GM19468 (cell line): ENCODE data around the gene GPR35.
"Not testable (repeated sequence)": the region's sequence is repeated elsewhere in the genome, so short reads cannot be mapped to it uniquely, and the experiment has no call there.

Experiments
- ATAC-seq: cut with Tn5 transposase; IDR thresholded peaks from one replicate; pipeline ENCODE4 v1.9.1; 2021; ENCODE audit warnings: mild to moderate bottlenecking, moderate library complexity, moderate number of reproducible peaks; ENCODE audit not compliant: unreplicated experiment; ENCODE audit errors: extremely low read depth

The GPR35 gene

DNA sequence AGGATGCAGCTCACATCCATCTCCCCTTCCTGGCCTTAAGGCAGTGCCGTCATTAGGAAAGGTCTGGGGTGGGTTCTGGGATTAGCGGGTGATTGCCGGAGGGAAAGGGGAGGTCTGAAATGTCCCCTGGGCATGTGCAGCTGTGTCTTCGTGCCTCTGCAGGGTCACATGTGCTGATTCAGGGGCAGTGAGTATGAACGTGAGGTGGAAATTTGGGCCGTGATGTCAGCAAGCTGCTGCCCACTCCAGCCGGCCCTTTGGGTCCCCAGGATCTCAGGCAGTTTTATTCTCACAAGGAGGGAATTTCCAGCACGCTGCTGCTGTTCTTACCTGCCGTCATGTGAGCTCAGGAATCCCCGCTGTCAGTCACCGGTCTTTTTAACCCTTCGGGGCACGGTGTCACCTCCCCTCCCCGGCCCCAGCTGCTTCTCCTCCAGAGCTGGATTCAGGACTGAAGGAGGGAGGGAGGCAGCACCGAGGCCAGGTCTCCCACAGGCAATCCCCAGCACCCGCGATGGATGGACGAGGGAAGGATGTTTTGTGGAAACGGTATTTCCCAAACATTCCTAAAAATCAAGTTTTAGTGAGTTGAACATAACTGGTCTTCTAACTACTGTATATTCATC lies 23.5 kb downstream of the GPR35 start:
- no peak for ATAC-seq

DNA sequence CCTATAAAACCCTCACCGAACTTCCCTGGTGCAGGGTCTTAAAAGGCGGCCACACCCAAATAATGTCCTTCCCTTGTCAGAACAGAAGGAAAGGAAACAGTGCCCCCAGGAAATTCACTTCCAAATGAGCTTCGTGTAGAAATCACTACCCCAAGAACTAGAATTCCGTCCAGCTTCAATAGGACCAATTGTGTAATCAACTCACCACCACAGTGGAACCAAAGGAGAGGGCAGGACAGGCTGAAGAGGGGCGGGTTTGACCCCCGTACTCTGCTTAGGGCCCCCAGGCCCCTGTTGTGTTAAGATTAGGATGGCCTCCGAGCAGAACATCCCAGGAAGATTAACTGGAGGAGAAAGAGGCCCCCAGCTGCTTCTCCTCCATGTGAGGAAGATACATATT lies 24.1 kb downstream of the GPR35 start:
- no peak for ATAC-seq

- ATAC-seq: no peak
Measured at GRCh38 chr2:240650254-240650965, 25.1 kb downstream of the GPR35 start.

DNA sequence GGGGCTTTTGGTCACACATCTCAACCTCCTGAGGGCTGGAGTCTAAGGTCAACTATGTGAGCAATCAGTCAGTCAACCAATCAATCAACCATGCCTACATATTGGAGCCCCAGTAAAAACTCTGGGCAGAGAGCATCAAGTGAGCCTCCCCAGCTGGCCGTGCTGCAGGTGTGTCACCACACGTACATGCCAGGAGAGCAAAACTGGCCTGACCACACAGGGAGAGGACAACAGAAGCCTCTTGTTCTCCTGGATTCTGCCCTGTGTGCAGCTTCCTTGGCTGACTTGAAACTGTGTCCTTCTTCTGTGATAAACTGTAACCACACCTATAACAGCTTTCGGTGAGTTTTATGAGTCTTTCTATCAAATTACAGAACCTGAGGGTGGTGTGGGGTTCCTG lies 25.9 kb downstream of the GPR35 start:
- ATAC-seq: no peak

DNA sequence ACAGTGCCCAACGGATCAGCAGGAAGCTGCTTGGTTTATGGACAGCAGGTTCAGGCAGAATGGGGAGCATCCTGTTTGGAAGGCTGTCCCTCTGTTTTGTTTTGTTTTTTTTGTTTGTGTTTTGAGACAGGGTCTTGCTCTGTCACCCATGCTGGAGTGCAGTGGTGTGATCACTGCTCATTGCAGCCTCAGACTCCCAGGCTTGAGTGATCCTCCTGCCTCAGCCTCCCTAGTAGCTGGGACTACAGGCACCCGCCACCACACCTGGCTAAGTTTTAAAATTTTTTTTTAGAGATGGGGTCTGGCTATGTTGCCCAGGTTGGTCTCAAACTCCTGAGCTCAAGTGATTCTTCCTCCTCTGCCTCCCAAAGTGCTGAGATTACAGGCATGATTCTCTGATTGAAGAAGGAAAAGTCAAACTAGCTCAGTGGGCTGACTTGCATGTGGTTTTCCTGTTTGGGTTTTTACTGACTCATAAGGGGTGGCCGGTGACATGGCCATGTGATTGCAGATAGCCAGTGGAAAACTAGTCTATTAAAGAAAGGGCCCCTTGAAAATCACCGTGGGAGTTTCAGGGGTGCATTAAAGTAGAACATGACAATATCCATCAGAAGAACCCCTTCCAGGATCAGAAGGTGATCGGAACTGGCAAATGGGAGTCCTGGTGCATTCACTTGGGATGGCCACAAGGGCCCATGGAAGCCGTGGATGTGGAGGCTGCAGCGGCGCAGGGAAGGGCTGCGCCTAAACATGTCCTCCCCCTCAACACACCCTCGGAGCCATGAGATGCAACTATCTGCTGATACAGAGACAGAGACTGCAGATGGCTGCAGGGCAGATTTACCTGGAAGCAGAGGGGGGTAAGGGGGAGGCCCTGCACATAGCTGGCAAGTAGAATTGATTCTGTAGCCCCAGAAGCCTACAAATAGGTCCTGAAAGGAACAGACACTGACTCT lies 30.9 kb downstream of the GPR35 start:
- no peak for ATAC-seq

DNA sequence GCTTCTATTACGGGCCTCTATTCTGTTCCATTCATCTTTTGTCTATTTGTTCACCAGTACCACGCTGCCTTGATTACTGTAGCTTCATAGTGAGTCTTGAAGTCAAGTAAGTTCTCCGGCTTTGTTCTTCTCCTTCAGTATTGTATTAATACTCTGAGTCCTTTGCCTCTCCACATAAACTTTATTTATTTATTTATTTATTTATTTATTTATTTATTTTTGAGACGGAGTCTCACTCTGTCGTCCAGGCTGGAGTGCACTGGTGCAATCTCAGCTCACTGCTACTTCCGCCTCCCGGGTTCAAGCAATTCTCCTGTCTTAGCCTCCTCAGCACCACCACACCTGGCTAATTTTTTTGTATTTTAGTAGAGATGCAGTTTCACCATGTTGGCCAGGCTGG lies 34.6 kb downstream of the GPR35 start:
- not testable (repeated sequence) for ATAC-seq

DNA sequence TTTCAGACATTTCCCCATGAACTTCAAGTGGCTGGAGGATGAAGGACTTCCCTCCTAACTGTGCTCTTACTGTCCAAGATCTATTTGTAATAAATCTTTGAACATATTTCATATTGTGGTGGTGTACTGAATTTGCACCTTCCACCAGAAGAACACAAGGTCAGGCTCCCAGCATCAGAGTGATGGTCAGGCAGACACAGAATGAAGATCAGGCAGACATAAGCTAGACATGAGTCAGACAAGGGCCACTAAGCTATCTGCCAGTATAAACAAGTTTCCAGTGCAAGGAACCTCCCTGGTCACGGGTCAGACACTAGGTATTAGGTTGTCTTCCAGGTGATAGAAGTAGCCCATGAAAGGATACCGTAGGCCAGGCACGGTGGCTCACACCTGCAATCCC lies 37.4 kb downstream of the GPR35 start:
- ATAC-seq: no peak

DNA sequence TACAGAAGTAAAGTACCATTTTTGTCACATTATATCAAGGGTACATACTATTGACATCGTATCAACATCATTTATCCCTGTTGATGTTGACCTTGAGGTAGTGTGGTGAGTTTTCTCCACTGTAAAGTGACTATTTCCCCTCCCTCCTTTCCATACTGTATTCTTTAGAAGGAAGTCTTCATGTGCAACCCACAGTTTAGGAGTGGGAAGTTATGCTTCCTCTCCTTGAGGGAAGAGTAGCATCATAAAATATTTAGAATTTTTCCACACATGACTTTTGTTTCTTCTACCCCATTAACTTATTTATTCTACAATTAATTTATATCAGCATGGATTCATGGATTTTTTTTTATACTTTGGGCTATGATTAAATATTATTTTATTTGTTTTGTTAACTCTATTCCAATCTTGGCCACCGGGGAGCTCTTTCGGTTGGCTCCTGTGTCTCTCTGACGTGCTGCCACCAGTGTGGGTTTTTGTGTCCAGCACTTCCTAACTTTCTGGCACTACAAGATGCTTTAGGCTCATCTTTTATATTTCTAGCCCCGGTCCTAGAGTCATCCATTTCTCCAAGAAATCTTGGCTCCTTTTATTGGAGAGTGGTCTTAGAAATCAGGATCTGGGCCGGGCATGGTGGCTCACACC lies 38.4 kb downstream of the GPR35 start:
- no peak for ATAC-seq

DNA sequence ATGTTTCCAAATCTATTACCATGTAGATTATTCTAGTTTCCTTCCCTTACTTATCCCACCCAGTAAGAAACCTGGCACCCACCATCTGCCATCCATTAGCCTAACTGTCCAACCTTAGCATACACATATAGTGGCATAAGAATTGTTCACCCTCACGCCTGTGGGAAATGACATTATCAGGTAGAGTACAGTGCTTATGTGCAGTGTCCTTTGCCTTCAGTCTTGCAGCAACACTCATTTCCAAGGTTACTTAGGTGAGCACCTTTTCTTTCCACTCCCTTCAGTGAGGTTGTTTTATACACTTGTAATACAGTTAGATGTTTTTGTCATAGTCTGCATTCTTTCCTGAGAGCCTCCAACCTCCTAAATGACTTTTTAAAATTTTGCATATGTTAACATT lies 39.3 kb downstream of the GPR35 start:
- ATAC-seq: no peak

DNA sequence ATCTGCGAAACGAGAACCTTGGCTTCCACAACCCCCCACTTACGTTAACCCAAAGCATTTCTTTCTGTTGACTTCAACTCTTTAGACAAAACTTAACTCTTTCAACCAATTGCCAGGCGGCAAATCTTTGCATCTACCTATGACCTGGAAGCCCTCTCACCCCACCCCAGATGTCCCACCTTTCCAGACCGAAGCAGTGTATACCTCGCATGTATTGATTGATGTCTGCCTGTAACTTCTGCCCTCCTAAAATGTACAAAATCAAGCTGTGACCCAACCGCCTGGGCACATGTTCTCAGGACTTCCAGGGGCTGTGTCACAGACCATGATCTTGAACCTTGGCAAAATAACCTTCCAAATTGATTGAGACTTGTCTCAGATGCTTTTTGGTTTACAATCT lies 45.1 kb downstream of the GPR35 start:
- ATAC-seq: no peak

DNA sequence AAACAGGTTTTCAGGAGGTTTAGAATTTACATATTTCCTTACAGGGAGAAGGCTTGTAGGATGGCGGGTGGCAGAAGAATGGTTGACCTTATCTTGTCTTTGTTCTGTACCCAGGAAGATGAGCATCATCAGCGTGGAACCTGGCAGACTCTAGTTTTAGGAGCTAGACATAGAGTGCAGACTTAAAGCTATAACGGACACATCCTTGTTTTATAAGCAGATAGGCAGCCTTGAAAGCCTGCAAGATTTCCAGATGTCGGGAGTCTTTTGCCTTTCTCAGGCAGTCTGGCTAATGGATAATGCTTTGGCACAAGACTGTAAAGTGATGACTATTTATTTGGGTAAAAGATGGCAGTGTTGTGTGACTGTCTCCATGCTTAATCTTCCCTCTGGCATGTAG lies 45.7 kb downstream of the GPR35 start:
- ATAC-seq: no peak

GRCh38 chr2:240672076-240672700 lies 46.9 kb downstream of the GPR35 start:
- ATAC-seq: no peak

DNA sequence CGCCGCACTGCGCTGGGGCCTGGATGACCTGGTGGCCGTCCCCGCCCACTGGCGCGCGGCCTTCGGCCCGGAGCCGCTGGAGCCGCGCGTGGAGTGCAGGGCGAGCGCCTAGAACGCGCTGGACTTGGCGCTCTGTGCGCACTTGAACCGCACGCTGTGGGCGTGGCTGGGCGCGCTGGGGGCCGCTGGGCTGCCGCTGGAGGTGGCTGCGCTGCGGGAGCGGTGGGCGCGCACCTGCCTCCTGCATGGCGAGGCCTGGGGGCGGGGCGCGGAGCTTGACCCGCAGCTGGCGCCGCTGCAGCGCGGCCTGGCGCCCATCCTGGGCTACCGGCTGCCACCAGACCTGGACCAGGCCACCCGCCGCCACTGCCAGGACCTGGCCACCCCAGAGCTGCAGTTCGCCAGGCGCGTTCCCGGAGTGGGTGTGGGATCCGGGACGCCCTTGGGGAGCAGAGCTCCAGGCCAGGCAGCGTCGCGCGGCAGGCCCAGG lies 47.5 kb downstream of the GPR35 start:
- ATAC-seq: no peak

DNA sequence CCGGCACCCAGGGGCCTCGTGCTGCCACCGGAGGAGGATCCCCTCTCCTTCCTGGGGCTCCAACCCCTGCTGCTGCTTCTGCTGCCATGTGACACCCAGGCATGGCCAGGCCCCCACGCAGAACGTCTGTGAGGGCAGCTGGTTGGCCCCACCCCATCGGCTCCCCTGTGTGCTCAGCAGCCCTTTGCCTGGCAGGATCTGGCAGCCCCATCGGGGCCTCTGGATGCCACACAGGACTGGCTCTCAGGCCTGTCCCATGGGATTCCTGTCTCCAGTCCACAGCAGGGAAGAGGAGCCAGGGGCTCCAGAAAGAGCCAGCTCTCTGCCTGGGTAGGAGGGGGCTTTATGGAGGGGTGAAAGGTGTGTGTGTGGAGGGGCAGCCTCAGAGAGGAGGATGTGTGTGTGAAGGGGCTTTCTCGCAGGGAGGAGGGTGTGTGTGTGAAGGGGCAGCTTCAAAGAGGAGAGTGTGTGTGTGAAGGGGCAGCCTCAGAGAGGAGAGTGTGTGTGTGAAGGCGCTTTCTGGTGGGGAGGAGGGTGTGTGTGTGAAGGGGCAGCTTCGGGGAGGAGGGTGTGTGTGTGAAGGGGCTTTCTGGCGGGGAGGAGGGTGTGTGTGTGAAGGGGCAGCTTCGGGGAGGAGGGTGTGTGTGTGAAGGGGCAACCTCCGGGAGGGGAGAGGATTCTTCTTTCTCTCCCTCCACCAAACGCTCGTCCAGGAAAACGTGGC lies 49.3 kb downstream of the GPR35 start:
- not testable (repeated sequence) for ATAC-seq

DNA sequence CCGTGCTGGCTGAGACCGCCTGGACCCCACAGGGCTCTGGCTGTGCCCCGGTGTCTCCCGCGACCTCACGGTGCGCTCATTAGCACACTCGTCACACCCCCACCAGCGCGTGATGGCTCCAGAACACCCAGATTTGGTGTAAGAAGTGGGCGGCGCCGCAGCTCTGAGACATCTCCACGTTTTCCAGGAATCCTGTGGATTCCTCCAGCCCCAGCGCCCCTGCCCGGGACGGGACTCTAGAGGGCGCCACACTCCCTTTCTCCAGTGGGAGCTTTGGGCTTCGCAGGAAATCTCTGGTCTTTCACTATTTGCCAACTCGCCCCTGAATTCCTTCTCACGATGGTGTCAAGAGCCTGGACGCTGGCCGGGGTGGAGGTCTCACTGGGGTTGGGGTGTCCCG lies 50.1 kb downstream of the GPR35 start:
- ATAC-seq: not testable (repeated sequence)

- ATAC-seq: not testable (repeated sequence)
Measured at GRCh38 chr2:240678043-240678442, 52.8 kb downstream of the GPR35 start.

DNA sequence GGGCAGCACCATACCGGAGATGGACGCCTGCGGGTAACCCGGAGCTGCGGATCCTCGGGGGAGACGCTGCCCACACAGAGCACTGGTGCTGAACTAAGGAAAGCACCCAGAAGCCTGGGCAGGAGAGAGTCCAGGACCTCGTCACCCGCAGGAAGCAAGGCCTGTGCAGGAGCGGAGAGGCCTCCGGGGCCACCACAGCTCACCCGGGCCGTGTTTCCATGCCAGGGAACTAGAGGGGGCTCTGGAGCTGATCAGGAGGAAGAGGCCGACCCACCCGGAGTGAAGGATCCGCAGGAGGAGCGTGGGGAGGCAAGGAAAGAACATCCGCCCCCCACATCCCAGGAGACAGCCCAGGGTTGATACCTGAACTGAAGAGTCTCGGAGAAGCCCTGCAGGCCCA lies 53.6 kb downstream of the GPR35 start:
- not testable (repeated sequence) for ATAC-seq

DNA sequence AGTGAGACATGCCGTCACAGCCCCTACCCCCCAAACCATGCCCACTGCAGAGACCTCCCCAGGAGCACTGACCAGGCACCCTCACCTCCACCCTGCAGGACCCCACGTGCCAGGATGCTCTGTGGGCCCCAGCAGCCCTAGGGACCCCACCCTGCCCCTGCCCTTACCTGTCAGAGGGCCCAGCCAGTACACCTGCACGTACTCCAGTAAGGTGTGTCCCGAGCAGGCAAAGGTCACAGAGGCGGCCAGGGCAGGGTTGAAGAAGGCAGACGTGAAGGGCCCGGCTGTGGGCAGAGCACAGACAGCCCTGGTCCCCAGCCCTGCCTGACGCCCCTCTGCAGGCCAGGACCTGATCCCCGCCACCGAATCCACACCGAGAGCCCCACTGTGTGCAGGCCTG lies 54.9 kb downstream of the GPR35 start:
- ATAC-seq: not testable (repeated sequence)
